ENCODE measurements around the gene ARHGEF3.

The ARHGEF3 gene

GRCh38 chr3:56795829-56796185 is 5.9 kb downstream of the ARHGEF3 start:
- DNase-seq (ENCODE audit: low read depth), result no peak

- DNase-seq (ENCODE audit: low read depth), result no peak
These were observed 6.5 kb downstream of the ARHGEF3 start for GRCh38 chr3:56795097-56795828.

- DNase-seq (ENCODE audit: low read depth), result no peak
These were observed 9.6 kb downstream of the ARHGEF3 start for GRCh38 chr3:56792193-56792592.

- no peak for DNase-seq (ENCODE audit: low read depth)
These were observed 11.5 kb downstream of the ARHGEF3 start for GRCh38 chr3:56790016-56790821.

- DNase-seq (ENCODE audit: low read depth), result no peak
These were observed 12.7 kb downstream of the ARHGEF3 start for GRCh38 chr3:56789076-56789475.

- DNase-seq (ENCODE audit: low read depth), result no peak
These were observed 13.2 kb downstream of the ARHGEF3 start for GRCh38 chr3:56788521-56788920.

GRCh38 chr3:56787784-56788256 is 13.9 kb downstream of the ARHGEF3 start:
- DNase-seq (ENCODE audit: low read depth), result no peak

GRCh38 chr3:56787258-56787775 is 14.4 kb downstream of the ARHGEF3 start:
- DNase-seq (ENCODE audit: low read depth), result no peak

- DNase-seq (ENCODE audit: low read depth), result no peak
These were observed 16.2 kb downstream of the ARHGEF3 start for GRCh38 chr3:56785499-56785898.

- DNase-seq (ENCODE audit: low read depth), result no peak
These were observed 17.2 kb downstream of the ARHGEF3 start for GRCh38 chr3:56784448-56785001.

GRCh38 chr3:56783644-56784447 is 17.9 kb downstream of the ARHGEF3 start:
- DNase-seq (ENCODE audit: low read depth), result peak; percentile 61

- no peak for DNase-seq (ENCODE audit: low read depth)
These were observed 18.8 kb downstream of the ARHGEF3 start for GRCh38 chr3:56782906-56783305.

GRCh38 chr3:56782215-56782614 is 19.5 kb downstream of the ARHGEF3 start:
- DNase-seq (ENCODE audit: low read depth), result no peak

- DNase-seq (ENCODE audit: low read depth), result no peak
These were observed 20.0 kb downstream of the ARHGEF3 start for GRCh38 chr3:56781762-56782161.

- no peak for DNase-seq (ENCODE audit: low read depth)
These were observed 20.8 kb downstream of the ARHGEF3 start for GRCh38 chr3:56780936-56781335.

GRCh38 chr3:56778893-56779292 is 22.9 kb downstream of the ARHGEF3 start:
- DNase-seq (ENCODE audit: low read depth), result no peak

GRCh38 chr3:56776556-56776950 is 25.2 kb downstream of the ARHGEF3 start:
- DNase-seq (ENCODE audit: low read depth), result no peak

- DNase-seq (ENCODE audit: low read depth), result no peak
These were observed 25.8 kb downstream of the ARHGEF3 start for GRCh38 chr3:56775838-56776555.

- no peak for DNase-seq (ENCODE audit: low read depth)
These were observed 26.3 kb downstream of the ARHGEF3 start for GRCh38 chr3:56775445-56775837.

GRCh38 chr3:56773986-56774385 is 27.8 kb downstream of the ARHGEF3 start:
- no peak for DNase-seq (ENCODE audit: low read depth)

Measured in T-helper 22 cell (primary cell).